AG08396 (cell line): Measurements from ENCODE around the gene SLC25A34.

Source experiments
- DNase-seq: peaks from one replicate; pipeline ENCODE4 v3.0.0; 2012; ENCODE audit warnings: low spot score, mixed read lengths

Gene SLC25A34

GRCh38 chr1:15775706-15776105 is 39.6 kb downstream of the SLC25A34 start:
- DNase-seq: no peak

- no peak for DNase-seq
These were observed 42.0 kb downstream of the SLC25A34 start for GRCh38 chr1:15777909-15778707.

GRCh38 chr1:15785683-15786082 is 49.6 kb downstream of the SLC25A34 start:
- DNase-seq: no peak

GRCh38 chr1:15786581-15786980 is 50.5 kb downstream of the SLC25A34 start:
- no peak for DNase-seq

DNA sequence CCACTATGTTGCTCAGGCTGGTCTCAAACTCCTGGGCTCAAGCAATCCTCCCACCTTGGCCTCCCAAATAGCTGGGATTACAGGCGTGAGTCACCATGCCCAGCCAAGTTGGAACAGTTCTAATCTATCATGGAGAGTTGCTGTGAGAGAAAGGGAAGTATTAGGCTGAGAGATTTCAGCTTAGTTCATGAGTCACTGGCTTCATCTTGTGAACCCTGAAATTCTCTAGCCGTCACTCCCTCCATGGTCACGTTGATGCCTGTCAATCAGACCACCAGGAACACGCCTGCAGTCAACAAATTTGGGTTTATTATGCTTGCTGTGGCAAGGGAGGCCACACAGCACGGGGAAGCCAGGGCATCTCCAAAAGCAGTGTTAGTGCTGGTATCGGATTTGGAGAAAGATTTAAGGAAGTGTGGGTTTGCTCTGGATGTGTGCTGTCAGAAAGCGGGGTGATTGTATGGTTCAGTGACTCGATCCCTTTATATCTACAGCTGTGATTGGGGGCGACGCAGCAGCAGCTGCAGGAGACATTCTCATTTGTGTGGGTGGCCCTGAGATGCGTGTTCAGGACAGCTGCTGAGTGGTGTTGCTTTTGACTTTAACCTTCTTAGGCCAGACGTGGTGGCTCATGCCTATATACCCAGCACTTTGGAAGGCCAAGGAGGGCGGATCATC is 52.7 kb downstream of the SLC25A34 start:
- no peak for DNase-seq
